ENCODE data around the gene TENT4B.
"Not testable (repeated sequence)": the region's sequence is repeated elsewhere in the genome, so short reads cannot be mapped to it uniquely, and the experiment has no call there.

TENT4B gene

DNA sequence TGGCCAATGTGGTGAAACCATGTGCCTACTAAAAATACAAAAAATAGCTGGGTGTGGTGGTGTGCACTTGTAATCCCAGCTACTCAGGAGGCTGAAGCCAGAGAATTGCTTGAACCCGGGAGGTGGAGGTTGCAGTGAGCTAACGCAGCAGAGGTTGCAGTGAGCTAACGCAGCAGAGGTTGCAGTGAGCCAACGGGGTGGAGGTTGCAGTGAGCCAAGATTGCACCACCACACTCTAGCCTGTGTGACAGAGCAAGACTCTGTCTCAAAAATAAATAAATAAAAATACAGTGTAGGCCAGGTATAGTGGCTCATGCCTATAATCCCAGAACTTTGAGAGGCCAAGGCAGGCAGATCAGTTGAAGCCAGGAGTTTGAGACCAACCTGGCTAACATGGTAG, 18.7 kb downstream of the TENT4B start:
- H3K4me1 Mint-ChIP-seq = peaks cover 69% of the 10 kb centered on the region
- not testable (repeated sequence) for H3K27me3 Mint-ChIP-seq, H3K9me3 Mint-ChIP-seq, H3K36me3 Mint-ChIP-seq, H3K27ac Mint-ChIP-seq, H3K4me3 Mint-ChIP-seq

DNA sequence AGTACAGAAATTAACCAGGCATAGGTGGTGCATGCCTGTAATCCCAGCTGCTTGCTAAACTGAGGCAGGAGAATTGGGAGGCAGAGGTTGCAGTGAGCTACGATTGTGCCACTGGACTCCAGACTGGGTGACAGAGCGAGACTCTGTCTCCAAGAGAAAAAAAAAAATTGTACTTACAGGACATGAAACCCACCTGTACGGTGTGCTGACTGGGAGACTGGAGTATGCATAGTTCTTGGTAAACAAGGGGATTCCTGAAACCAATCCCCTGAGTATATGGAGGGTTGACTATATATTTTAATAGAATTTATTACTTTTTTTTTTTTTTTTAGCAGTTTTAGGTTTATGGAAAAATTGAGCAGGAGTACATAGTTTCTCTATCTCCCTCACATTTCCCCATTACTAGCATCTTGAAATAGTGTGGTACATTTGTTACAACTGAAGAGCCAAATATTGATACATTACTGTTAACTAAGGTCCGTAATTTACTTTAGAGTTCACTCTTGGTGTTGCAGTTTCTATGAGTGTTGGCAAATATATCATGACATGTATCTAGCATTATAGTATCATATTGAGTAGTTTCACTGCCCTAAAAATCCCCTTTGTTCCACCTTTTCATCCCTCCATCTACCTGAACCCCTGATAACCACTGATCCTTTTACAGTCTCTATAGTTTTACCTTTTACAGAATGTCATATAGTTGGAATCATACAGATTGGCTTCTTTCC, 19.3 kb downstream of the TENT4B start:
- H3K9me3 Mint-ChIP-seq = no peaks in the 10 kb centered on the region
- H3K4me3 Mint-ChIP-seq = no peak overlapping the region
- H3K4me1 Mint-ChIP-seq = peaks cover 69% of the 10 kb centered on the region
- no peaks in the 10 kb centered on the region for H3K27me3 Mint-ChIP-seq
- H3K36me3 Mint-ChIP-seq = peaks cover 5% of the 10 kb centered on the region
- H3K27ac Mint-ChIP-seq = peak overlapping the region; percentile 7

DNA sequence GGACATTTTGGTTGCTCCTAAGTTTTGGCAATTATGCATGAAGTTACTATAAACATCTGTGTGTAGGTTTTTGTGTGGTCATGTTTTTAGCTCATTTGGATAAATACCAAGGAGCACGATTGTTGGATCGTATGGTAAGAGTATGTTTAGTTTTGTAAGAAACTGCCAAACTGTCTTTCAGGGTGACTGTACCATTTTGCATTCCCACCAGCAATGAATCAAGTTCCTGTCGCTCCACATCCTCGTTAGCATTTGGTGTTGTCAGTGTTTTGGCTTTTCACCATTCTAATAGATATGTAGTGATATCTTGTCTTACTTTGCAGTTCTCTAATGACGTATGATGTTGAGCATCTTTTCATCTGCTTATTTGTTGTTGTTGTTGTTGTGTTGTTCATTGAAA, 20.2 kb downstream of the TENT4B start:
- Mint-ChIP-seq H3K36me3 (peaks cover 5% of the 10 kb centered on the region), H3K27ac (no peak overlapping the region), H3K27me3 (no peaks in the 10 kb centered on the region), H3K4me3 (no peak overlapping the region), H3K9me3 (no peaks in the 10 kb centered on the region), H3K4me1 (peaks cover 75% of the 10 kb centered on the region)

DNA sequence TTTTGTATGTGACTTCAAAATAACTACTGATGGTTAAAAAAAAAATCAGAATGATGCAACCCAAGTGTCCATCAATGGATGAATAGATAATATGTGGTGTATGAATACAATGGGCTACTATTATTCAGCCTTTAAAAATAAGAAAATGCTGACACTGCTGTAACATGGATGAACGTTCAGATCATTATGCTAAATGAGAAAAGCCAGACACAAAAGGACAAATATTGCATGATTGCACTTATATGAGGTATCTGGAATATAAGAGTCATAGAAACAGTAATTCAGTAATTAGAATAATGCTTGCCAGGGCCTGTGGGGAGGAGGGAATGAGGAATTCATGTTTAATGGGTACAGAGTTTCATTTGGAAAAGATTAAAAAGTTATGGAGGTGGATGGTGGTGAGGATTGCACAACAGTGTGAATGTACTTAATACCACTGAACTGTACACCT, 25.4 kb downstream of the TENT4B start:
- H3K4me1 Mint-ChIP-seq = peaks cover 59% of the 10 kb centered on the region
- H3K9me3 Mint-ChIP-seq = no peaks in the 10 kb centered on the region
- no peak overlapping the region for H3K4me3 Mint-ChIP-seq
- H3K27me3 Mint-ChIP-seq = no peaks in the 10 kb centered on the region
- peaks cover 2% of the 10 kb centered on the region for H3K36me3 Mint-ChIP-seq
- peak overlapping the region; percentile 61 for H3K27ac Mint-ChIP-seq

DNA sequence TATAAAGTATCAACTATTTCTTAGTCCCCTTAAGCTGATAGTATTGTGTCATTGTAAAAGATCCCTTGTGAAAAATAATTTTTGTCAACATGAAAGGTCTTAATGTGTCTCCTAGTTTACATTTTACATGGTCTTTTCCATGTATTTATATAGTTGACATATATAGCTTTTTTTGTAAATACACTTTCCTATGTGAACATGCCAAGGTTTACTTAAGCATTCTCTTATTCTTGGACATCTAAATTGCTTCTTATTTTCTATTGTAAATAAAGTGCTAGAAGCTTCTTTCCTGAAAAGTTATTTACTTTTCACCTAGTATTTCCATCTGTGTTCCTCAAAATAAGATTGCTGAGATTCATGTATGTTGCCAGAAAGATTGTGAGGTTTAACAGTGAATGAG, 29.3 kb downstream of the TENT4B start:
- peaks cover 59% of the 10 kb centered on the region for H3K4me1 Mint-ChIP-seq
- H3K27me3 Mint-ChIP-seq = no peaks in the 10 kb centered on the region
- H3K27ac Mint-ChIP-seq = no peak overlapping the region
- no peaks in the 10 kb centered on the region for H3K9me3 Mint-ChIP-seq
- no peak overlapping the region for H3K4me3 Mint-ChIP-seq
- H3K36me3 Mint-ChIP-seq = peaks cover 7% of the 10 kb centered on the region

DNA sequence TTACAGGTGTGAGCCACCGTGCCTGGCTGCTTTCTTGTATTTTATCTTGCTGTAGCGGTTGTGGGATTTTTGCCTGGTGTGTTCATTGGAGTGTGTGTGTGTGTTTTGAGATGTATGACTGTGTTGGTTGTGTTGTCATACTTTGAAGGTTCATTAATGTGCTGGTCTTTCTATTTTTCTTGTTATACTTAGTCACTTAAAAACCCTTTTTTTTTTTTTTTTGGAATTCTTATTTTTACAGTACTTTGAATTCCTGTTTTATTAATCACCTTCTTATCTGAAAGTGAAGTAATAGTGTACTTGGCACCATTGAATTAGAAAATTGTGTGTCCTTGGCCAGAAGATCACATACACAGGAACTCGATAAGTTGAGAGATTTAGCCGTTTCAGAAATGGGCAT, 30.2 kb downstream of the TENT4B start:
- no peak overlapping the region for H3K27ac Mint-ChIP-seq
- no peaks in the 10 kb centered on the region for H3K9me3 Mint-ChIP-seq
- H3K27me3 Mint-ChIP-seq = no peaks in the 10 kb centered on the region
- peaks cover 55% of the 10 kb centered on the region for H3K4me1 Mint-ChIP-seq
- no peak overlapping the region for H3K4me3 Mint-ChIP-seq
- H3K36me3 Mint-ChIP-seq = peaks cover 7% of the 10 kb centered on the region

DNA sequence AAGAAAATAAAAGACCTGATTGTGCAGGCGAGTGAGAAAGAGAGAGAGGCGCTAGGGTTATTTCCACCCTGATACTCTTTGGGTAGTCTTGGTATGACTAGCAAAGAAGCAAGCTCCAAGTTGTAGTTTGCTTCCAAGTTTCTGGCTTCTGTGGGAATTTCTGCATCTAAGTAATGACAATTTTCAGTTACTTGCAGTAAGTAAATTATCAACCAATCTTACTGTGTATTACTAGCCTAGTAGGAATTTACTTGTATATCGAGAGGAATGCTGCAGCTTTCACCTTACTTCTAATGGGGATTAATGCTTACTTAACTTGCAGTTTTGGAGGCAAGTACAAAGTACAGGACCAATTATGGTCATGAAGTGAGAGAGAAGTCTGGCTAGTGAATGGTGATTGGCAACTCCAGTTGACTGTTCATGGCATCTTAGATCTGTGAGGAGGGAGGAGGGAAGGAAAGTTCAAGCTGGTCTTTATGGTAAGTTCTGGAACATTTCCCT, 31.9 kb downstream of the TENT4B start:
- peaks cover 7% of the 10 kb centered on the region for H3K36me3 Mint-ChIP-seq
- peak overlapping the region; percentile 76 for H3K27ac Mint-ChIP-seq
- peaks cover 61% of the 10 kb centered on the region for H3K4me1 Mint-ChIP-seq
- H3K4me3 Mint-ChIP-seq = no peak overlapping the region
- H3K27me3 Mint-ChIP-seq = no peaks in the 10 kb centered on the region
- H3K9me3 Mint-ChIP-seq = no peaks in the 10 kb centered on the region

DNA sequence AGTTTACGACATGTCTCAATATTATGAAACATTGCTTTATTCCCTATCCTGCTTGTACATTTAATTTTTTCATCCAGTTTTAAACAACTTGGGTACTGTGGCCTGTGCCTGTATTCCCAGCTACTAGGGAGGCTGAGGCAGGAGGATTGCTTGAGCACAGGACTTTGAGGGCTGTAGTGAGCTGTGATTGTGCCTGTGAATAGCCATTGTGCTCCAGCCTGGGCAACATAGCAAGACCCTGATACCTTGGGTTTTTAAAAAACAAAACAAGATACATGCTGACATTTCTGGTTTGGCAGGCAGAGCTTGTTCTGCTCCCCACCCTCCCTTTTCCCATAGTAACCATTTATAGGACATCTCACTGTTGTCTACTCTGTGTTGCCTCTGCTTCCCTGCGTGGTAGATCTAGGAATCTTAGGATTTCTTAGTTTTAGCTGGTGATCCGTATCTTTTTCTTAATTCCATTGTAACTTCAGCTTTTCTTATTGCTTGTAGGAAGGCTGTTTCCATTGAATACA, 35.6 kb downstream of the TENT4B start:
- Mint-ChIP-seq H3K27me3 (no peaks in the 10 kb centered on the region), H3K36me3 (peaks cover 10% of the 10 kb centered on the region), H3K4me1 (peaks cover 72% of the 10 kb centered on the region), H3K4me3 (no peak overlapping the region), H3K27ac (no peak overlapping the region), H3K9me3 (no peaks in the 10 kb centered on the region)

DNA sequence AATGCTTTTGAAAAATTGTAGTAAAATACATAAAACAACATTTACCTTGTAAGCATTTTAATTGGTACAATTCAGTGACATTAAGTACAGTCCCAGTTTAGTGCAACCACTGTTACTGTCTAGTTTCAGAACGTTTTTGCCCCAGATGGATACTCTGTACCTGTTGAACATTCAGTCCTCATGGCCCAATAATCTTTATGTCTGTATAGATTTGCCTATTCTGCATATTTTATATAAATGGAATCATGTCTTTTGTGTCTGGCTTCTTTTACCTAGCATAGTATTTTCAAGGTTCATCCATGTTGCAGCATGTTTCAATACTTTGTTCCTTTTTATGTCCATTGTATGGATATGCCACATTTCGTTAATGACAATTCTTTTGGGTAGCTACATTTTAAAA, 37.2 kb downstream of the TENT4B start:
- Mint-ChIP-seq H3K9me3 (no peaks in the 10 kb centered on the region), H3K4me1 (peaks cover 72% of the 10 kb centered on the region), H3K36me3 (peaks cover 10% of the 10 kb centered on the region), H3K27me3 (no peaks in the 10 kb centered on the region), H3K27ac (no peak overlapping the region), H3K4me3 (no peak overlapping the region)

DNA sequence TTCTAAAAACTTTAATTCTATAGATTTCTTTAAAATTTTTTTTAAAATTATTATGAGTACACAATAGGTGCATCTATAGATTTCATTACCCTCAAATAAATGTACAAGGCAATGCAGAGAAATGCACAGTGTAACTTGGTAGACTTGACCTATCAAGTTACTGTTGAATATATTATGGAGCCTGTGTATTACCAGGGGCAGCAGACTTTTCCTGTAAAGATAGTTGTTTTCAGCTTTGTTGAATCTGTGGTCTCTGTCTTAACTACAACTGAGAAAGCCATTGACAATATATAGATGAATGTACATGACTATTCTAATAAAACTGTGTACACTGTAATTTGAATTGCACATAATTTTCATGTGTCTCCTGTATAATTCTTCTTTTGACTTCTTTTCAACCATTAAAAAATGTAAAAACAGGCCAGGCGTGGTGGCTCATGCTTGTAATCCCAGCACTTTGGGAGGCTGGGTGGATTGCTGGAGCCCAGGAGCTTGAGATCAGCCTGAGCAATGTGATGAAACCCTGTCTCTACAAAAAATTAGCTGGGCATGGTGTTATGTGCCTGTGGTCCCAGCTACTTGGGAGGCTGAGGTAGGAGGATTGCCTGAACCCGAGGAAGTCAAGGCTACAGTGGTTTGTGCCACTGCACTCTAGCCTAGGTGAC, 39.4 kb downstream of the TENT4B start:
- H3K4me1 Mint-ChIP-seq = peaks cover 80% of the 10 kb centered on the region
- H3K36me3 Mint-ChIP-seq = peaks cover 7% of the 10 kb centered on the region
- no peaks in the 10 kb centered on the region for H3K27me3 Mint-ChIP-seq

DNA sequence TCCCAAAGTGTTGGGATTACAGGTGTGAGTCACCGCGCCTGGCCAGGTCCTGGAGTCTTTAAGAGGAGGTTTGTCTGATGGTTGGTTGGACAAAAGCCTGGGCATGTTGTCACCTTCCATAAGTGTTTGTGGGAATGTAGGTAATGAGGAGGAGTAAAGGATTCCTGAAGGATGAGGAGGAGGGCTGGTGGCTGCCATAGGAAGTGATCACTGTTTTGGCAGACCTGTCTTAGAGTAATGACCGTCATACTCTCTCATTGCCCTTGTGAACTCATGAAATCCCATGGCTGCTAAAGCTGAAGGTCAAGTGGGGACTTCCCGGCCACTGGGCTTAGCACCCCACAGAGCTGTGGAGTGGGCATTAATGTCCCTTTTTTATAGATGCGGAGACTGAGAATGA, 40.5 kb downstream of the TENT4B start:
- H3K27ac Mint-ChIP-seq = peak overlapping the region; percentile 63

More for the DNA sequence above, 39.4 kb downstream of the TENT4B start:
- H3K4me3 Mint-ChIP-seq = no peak overlapping the region
- H3K27ac Mint-ChIP-seq = peak overlapping the region; percentile 31
- no peaks in the 10 kb centered on the region for H3K9me3 Mint-ChIP-seq

DNA sequence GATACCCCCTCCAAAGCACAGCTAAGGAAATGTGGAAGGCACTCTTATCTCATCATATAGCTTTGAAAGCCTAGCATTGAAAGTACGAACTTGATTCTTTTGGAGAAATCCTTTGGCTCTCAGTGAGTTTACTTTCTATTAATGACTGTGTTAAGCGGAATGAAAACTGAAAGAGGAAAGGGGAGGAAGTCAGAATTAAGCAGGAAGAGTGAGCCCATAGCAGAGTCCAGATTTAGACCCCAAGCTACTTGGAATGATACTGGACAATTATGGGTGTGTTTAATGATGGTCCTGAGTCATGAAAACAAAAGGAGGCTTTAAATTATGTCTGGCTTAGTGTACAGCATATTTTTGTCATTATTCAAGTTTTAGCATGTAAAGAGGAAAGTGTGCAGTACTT, 42.2 kb downstream of the TENT4B start:
- H3K27ac Mint-ChIP-seq = peak overlapping the region; percentile 6

More for the DNA sequence above, 40.5 kb downstream of the TENT4B start:
- no peaks in the 10 kb centered on the region for H3K27me3 Mint-ChIP-seq
- H3K9me3 Mint-ChIP-seq = no peaks in the 10 kb centered on the region
- peaks cover 81% of the 10 kb centered on the region for H3K4me1 Mint-ChIP-seq
- H3K4me3 Mint-ChIP-seq = no peak overlapping the region
- peaks cover 7% of the 10 kb centered on the region for H3K36me3 Mint-ChIP-seq

DNA sequence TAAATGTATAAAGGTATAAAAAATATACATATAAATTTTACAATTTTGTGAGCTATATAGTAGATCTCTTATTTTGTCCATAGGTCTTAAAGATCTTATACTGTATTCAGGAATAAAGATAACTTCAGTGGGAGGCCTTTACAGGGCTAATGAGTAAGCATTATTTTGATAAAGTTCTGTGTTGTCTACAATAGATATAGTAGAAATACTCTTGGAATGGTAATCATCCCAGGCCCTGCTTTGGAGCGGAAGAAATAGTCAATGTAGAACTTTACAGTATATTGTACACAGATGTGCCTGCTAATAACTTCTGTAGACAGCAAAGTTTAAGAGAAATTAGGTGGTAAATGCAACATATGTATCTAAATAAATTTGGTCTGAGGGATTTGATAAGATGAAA, 42.6 kb downstream of the TENT4B start:
- peaks cover 81% of the 10 kb centered on the region for H3K4me1 Mint-ChIP-seq
- peaks cover 7% of the 10 kb centered on the region for H3K36me3 Mint-ChIP-seq
- H3K4me3 Mint-ChIP-seq = no peak overlapping the region
- no peaks in the 10 kb centered on the region for H3K9me3 Mint-ChIP-seq
- peak overlapping the region; percentile 32 for H3K27ac Mint-ChIP-seq
- no peaks in the 10 kb centered on the region for H3K27me3 Mint-ChIP-seq

More for the DNA sequence above, 42.2 kb downstream of the TENT4B start:
- no peaks in the 10 kb centered on the region for H3K9me3 Mint-ChIP-seq
- H3K4me1 Mint-ChIP-seq = peaks cover 81% of the 10 kb centered on the region
- peaks cover 7% of the 10 kb centered on the region for H3K36me3 Mint-ChIP-seq
- no peaks in the 10 kb centered on the region for H3K27me3 Mint-ChIP-seq
- peak overlapping the region; percentile 31 for H3K4me3 Mint-ChIP-seq

DNA sequence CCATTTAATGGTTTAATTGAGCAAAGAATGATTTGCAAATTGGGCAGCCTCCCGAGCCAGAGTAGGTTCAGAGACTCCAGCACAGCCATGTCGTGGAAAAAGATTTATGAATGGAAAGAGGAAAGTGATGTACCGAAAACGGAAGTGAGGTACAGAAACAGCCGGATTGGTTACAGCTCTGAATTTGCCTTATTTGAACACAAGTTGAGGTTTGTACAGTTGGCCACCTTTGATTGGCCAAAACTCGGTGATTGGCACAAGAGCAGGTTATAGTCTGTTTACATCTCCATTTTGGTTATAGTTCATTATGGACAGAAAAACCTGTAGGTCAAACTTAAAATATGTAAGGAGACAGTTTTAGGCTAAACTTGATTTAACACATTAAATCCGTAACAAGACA, 44.5 kb downstream of the TENT4B start:
- Mint-ChIP-seq H3K9me3 (no peaks in the 10 kb centered on the region), H3K27ac (no peak overlapping the region), H3K36me3 (peaks cover 9% of the 10 kb centered on the region), H3K4me3 (no peak overlapping the region), H3K4me1 (peaks cover 79% of the 10 kb centered on the region), H3K27me3 (no peaks in the 10 kb centered on the region)

DNA sequence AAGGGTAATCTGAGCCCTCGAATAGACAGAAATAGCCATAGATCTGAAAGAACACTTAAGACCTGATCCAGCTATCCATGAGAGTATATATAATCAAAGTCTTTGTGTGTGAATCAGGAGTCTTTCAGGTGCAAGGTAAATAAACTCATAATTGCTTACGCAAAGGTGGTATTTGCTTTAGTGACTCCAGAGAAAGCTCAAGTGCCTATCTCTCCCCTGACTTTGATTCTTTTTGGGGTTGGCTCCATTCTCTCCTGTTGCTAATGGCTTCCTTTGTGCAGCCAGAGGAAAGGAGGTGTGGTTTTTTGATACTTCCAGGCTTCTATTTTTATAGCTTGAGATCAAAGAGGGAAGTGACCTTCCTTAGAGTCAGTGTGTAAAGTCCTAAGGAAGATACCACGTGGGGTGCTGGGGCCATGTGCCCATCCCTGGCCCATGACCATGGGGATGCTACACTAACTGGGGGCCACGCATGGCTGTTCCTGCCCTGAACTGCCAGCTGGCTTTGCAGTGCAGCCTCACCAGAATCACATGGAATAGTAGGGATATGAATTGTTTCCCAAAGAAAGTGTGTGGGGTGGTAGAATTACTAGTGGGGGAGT, 45.8 kb downstream of the TENT4B start:
- Mint-ChIP-seq H3K9me3 (no peaks in the 10 kb centered on the region), H3K27me3 (no peaks in the 10 kb centered on the region), H3K27ac (no peak overlapping the region), H3K4me1 (peaks cover 79% of the 10 kb centered on the region), H3K36me3 (peaks cover 1% of the 10 kb centered on the region), H3K4me3 (no peak overlapping the region)

DNA sequence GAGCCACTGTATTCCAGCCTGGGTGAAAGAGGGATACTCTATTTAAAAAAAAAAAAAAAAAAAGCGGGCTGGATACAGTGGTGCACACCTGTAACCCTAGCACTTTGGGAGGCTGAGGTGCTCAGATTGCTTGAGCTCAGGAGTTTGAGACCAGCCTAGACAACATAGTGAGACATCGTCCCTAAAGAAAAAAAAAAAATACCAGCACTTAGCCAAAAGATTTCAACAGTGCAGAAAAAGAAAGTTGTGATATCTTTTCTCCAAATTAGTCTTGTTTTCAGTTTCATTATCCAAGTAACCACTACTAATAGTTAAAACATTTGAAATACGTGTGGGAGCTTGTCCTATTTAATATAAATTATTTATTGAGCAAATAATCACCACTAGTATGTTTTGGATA, 48.7 kb downstream of the TENT4B start:
- Mint-ChIP-seq H3K36me3 (peaks cover 1% of the 10 kb centered on the region), H3K27me3 (no peaks in the 10 kb centered on the region), H3K4me1 (peaks cover 82% of the 10 kb centered on the region), H3K9me3 (no peaks in the 10 kb centered on the region), H3K27ac (no peak overlapping the region), H3K4me3 (no peak overlapping the region)
